NK-92 (cell line): ENCODE measurements around the gene CTNNA3.

Experiments
- DNase-seq: peaks from one replicate; lab custom pipeline; 2025; ENCODE audit not compliant: unreplicated experiment; lab: John Stamatoyannopoulos, UW

The CTNNA3 gene

DNA sequence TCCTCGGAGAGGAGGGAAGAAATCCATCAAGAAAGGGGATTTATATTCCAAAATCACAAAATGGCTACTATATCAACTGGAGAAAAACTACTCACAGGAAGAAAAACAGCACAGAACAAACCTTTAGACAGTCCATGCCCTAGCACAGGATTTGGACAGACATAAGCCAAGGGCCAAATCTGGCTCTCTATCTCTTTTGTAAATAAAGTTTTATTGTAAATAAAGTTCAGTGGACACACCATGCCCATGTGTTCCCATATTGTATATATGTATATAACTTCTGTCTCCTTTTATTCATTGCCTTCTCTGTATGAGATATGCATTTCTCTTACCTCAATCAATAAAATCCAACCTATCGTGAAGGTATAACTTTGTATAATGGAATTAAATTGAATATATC, 1513.0 kb downstream of the CTNNA3 start:
- DNase-seq, result no peak

DNA sequence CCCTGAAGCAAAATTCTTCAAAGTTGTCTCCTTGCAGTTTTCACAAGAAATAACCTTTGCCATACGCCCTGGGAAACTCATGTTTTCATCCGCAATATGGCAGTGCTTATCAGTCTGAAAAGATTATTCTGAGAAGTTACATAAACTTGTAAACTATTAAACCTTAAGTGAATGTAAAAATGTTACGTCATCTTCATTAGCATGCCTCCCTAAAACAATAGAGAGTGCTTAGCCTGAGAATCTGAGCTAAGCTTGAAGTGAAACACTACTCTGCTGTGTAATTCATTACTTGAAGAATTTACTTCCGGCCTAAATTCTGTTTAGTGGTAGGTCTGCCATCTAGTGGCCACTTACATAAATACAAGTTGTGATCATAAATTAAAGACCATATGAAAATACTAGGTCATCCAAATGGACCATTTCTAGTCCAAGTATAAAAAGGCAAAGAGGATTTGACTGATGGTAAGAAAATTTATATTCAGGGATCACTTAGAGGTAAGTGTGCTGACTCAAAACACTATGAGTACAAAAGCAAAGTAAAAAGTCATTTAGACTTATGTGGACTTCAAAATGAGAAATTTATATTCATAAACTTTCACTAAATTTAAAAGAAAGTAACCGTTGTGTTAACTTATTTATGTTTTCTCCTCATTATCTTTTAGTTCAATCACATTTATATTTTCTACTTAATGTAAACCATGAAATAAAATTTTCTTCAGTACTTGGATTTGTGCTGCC, 1515.2 kb downstream of the CTNNA3 start:
- no peak for DNase-seq

DNA sequence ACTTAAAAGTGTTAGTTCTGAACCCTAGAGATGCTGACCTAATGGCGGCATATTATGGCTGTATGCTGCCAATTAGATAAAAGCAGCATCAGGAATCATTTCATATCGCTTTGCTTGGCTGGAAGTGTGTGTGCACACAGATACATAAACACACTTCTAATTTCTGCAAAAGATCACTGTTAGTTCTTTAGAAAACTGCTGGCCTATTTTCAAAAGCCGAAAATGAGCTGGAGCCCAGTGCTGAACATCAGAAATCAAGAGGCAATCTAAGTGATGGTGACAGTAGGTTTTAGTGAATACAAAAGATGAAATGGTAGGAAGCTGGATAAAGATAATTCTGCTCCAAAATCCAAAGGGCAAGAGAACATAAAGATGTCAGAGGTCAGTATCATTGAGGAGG, 1516.0 kb downstream of the CTNNA3 start:
- DNase-seq, result no peak

DNA sequence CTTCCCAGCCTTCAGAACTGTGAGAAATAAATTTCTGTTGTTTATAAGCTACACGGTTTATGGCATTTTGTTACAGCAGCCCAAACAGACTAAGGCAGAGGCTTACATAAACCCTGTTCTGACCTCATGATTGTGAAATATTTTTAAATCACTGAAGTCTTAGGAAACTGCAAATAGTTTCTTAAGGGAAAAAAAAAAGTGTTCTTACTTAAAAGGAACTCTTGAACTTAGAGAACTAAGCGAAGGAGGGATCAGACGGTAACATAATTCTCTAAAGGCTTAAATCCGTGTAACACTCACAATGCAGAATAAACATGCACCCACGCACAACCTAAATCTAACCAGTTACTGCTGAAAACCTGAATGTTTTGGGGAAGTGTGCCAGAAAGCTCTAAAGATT, 1519.2 kb downstream of the CTNNA3 start:
- no peak for DNase-seq

DNA sequence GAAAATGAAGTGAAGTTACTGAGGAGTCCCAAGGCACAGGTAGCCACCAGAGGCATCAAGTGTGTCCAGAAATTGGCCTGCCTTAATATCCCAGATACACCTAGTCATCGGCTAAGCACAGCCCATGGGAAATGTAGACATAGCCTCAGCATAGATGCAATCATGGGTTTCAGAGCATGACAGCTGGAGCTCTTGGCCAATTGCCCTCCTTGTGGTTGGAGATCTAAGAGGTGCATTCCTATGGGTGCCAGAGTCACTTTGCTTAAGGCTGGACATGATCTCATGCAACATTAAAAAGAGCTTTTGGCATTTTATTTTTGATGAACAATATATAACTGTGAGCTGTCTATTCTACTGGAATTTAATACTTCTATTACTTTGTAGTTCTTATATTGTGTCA, 1528.2 kb downstream of the CTNNA3 start:
- DNase-seq, result no peak

DNA sequence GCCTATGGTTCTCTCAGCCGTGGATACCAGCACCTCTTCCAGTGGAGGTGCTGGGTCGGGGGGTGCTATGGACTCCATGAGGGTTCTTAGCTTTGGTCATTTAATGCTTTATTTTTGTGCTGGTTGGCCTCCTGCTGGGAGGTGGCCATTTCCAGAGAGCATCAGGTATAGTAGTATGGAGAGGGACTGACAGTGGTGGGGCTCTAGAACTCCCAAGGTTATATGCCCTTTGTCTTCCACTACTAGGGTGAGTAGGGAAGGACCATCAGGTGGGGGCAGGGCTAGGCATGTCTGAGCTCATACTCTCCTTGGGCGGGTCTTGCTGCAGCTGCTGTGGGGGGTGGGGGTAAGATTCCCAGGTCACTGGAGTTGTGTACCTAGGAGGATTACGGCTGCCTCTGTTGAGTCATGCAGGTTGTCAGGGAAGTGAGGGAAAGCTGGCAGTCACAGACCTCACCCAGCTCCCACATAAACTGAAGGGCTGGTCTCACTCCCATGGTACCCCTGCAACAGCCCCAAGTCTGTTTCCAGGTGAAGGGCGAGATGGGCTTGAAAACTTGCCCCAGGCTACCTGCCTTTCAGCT, 1533.3 kb downstream of the CTNNA3 start:
- DNase-seq, result no peak

DNA sequence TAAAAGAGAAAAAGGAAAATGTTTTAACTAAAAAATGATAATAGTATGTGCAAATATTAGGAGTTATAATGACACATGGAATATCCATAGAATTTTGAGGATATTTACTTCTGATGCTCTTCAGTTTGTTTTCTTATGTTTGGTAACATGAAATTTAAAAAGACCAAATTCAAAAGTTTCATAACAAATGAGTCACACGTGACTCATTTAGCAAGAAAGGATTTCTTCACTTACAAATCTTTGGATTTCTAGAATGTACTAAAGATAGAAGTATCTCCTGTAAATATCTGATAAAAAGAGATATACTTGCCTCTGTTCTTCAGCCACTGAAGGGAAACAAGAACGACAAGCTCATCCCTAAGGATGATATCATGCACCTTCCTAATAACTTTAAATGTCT, 1544.6 kb downstream of the CTNNA3 start:
- no peak for DNase-seq

DNA sequence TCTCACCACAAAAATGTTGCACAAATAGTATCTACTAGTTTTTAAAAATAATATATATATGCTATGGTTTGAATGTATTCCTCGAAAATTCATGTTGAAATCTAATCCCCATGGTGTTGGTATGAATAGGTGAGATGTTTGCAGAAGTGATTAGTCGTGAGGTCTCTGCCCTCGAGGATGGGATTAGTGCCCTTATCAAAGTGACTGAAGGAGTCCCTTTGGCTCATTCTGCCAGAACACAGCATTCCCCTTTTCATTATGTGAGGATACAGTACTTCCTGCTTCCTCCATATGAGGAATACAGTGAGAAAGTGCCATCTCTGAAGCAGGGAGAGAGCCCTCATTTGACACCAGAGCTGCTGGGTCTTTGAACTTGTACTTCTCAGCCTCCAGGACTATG, 1547.7 kb downstream of the CTNNA3 start:
- DNase-seq, result no peak

DNA sequence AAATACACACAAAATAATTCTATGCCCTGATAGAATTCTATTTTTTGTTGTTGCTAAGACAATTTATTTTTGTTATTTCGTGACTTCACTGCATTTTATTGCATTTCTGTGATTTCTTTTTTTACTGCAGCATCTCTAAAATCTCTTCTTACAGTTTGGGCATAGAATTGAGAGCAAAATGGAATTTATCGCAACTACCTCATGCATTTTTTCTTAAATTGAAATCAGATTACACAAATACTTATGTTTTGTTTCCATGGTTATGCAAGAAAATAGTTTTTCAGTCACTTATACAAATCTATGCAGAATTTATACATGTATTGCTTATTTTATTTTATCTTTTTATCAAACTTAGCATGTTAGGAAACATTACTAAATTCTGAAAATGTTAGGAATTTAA, 1552.0 kb downstream of the CTNNA3 start:
- no peak for DNase-seq

DNA sequence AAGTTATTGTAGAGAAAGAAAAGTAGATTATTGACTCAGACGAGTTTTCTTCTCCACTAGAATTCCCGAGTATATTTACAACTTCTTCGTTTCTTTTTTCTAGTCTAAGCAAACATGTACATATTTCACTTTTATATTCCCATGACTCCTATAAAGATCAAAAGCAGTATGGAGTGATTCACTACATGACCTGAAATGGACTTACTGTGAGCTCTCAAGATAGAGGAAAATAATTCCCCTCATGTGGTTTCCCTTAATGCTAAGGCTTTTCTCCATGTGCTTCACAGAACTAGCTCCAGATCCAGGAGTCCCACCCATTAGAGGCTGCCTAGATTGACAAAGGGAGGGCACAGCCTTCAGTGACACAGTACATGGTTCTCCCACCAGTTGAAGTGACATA, 1593.2 kb downstream of the CTNNA3 start:
- DNase-seq, result no peak

DNA sequence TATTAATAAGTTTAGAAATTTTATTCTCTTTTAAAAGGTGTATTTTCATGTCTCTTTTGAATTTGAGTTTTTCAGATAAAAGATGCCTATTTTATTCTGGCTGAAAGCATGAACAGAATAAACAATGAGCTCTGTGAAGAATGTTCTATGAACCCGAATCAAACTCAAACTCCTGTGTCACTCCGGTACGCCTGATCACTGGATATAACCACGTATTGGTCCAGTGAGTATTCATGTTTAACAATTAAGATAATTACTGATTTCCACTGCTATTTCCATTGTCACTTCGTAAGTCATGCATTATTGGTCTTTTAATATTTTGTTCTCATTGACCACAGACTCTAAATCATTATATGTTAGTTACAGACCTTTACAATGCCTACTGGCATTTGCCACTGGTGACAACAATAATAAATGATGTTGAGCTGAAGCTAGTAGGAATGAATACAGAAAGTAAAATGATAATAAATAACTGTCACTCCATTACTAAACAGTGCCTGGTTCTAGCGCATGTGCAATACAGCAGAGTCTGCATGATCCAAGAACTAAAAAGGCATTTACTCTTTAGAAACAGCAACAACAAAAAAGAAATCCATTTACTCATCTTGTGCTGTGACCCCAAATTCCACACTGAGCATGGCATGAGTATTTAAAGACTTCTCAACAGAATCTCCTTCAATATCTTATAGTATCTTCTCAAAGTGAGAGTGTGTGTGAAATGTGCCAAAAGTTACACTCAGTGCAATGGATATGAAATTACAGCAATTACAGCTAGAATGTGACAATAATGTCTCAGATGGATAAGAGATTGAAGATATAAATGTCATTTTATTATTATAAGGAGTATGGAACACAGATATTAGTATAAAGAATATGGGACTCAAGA, 1597.2 kb downstream of the CTNNA3 start:
- no peak for DNase-seq

DNA sequence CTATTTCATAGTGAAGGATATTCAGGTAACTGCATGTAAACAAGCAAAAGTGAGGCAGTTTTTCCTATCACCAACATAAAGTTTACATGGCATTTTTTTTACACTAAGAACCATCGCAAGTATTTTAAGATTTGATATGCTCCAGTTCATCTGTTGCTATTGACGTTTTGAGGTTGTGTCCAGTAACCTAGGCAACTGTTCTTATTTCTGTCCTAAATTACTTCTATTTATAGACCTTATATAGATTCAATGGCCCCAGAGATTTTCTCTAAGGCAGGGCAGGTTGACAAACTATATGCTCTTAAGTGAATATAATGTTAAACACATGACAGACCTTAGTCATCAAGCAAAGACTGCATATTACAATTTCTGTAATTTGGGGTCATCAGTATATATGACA, 1600.4 kb downstream of the CTNNA3 start:
- no peak for DNase-seq

DNA sequence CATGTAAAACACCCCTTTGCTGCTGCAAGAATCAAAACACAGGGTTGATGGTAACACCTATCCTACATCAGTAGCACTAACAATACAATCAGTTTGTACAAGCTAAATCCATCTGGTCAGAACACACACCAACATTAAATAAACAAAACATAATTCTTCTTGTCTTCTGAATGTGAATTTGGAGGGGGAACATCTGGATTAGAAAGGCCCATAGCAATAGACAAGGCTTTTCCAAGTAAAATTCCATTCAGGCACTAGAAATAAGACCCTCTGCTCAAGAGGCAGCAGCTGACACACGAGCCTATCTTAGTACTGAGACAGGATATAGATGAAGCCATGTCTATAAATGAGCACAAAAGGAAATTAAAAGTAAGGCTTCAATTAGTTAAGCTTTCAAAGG, 1610.1 kb downstream of the CTNNA3 start:
- DNase-seq, result no peak

DNA sequence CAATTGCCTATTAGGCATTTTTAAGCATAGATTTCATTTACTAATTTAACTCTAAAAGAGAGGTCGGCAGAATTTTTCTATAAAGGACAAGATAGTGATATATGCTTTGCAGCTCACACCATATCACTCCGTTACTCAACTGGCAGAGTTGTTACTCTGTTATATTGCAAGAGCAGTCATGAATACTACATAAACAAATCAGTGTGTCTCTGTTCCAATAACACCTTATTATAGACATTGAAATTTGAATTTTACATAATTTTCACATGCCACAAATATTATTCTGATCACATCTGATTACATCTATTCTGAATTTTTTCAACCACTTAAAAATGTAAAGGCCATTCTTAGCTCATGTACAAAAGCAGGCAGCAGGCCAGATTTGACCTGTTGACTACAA, 1624.1 kb downstream of the CTNNA3 start:
- DNase-seq, result no peak

DNA sequence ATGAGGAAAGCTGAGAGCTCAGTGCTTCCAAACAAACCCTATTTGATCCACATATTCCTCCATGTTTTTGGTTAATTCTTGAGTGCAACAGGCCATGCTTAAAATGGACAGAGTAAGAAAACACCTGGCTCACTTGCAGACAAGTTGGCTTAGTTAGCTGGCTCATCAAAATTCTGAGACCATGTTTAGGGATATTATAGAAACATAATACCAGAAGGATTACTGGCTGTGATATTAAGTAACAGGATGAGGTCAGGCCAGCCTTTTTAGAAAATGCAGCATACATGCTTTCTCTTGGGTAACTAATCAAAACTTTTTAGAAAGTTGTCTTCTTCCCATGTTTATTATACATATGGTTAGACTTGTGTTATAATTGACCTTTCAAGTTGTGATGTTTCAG, 1637.4 kb downstream of the CTNNA3 start:
- no peak for DNase-seq

DNA sequence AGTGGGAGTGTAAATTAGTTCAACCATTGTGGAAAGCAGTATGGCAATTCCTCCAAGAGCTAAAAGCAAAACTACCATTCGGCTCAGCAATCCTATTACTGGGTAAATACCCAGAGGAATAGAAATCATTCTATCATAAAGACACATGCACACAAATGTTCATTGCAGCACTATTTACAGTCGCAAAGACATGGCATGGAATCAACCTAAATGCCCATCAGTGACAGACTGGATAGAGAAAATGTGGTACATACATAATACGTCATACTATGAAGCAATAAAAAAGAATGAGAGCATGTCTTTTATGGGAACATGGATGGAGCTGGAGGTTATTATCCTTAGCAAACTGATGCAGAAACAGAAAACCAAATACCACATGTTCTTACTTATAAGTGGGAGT, 1646.7 kb downstream of the CTNNA3 start:
- no peak for DNase-seq

DNA sequence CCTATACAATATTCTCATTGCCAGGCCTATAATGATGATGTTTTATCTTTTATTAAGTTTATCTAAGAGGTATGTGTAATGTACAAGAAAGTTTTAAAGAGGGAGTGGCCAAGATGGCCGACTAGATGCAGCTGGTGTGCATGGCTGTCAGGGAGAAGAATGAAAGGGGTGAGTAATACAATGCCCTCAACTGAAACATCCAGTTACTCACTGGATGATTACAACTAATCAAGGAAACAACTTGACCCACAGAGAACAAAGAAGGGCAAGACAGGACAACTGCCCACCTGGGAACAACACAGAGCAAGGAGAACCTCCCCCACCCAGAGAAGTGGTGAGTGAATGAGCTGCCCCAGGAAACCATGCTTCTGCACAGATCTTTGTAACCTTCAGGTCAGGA, 1650.1 kb downstream of the CTNNA3 start:
- no peak for DNase-seq

DNA sequence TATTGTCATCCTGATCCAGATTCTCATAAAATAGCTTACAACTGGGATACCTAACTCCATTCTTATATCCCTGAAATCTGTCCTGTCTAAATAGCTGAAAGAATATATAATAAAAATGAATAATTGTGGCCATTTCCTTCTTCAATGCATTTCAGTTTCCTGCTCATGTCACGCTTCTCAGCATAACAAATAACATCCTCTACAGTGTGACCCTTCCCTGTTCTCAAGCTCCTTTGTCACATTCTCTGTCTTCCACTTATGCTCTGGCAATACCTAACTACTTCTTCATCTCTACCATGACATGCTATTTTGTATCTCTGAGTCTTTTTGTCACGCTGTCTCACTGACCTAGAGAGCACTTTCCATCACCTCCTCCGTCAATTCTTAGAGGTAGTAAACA, 1654.2 kb downstream of the CTNNA3 start:
- DNase-seq, result no peak

DNA sequence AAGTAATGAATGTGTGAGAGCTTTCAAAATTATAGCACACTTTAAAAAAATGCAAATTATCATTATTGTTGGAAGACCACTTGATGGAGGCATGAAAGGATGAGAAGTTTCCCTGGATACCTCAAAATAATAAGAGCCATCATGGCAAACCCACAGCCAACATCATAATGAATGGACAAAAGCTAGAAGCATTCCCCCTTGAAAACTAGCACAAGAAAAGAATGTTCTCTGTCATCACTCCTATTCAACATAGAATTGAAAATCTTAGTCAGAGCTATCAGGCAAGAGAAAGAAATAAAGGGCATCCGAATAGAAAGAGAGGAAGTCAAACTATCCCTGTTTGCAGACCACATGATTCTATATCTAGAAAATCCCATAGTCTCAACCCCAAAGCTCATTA, 1657.4 kb downstream of the CTNNA3 start:
- no peak for DNase-seq

DNA sequence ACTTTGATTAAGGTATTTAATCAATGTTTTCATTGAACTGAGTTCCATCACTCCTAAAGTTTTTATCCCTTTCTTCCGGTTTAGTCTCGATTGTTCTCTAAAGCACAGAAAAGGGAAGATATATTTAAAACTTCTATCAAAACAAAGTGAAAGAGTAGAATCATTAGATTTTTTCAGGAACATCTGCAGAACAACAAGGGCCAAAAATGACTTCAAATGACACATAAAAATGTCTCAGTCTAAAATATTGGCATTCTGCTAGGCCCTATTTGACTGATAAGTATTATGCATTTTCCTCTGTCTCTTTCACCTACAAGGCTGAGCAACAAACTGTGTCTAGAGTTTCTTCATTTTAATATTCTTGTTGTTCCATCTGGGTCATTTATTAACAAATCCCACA, 1669.7 kb downstream of the CTNNA3 start:
- no peak for DNase-seq

DNA sequence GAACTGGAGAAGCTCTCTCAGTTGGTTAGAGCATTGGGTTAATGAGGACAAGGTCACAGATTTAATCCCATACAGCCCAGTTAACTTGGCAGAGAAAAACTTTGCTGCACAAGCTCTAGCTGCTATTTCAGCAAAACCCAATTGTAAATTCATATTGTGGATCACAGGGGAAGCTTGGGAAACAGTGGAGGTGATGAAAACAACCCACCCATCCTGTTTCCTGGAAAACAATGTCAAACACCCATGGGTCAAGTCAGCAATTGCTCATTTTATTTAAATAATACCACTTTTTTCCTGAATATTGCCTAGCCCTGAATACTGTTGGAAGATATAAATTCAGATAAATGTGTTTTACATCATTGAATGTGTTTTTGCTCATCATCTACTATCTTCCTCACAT, 1670.8 kb downstream of the CTNNA3 start:
- DNase-seq, result no peak

DNA sequence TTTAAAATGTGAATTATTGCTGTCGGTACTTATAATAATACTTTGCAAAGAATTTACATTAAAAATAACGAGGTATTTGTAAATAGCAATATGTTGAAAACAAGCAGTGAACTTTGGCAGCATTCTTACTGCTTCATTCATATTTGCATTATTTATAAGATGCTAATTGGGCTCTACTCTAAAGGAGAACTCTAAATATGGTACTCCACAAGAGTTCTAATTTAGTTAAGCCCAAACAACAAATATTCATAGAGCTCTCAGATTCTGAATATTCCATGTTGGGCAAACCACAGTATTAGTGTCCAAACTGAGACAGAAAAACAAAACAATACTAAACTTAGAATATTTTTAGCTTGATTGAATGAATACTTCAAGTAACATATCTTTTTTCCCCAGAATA, 1674.6 kb downstream of the CTNNA3 start:
- no peak for DNase-seq
